ENCODE data around the gene GMEB1. TPM values are rescaled to one million over a fixed set of nuclear protein-coding genes. Genes with fewer than 3 reads are reported as not detected.

GMEB1 gene
- total and polyA plus RNA-seq, 2 experiments from 2014 or later = 6.9 to 8.2 TPM

DNA sequence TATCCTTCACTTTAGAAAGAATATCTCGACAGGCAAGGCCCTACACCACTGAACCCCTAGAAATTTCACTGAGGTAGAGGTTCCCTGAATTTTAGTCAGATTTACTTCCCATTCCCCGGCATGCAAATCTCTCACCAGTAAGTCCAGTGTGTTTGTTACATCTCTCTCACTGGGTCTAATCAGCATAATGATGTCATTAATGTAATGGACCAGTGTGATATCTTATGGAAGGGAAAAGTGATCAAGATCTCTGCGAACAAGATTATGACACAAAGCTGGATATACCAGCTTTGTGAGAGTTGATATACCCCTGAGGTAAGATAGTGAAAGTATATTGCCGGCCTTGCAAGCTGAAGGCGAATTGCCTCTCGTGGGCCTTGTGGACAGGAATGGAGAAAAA, 12.2 kb upstream of the GMEB1 start:
- Histone ChIP-seq H3K27me3 (replicated peaks; ENCODE audit: insufficient read depth) (no peaks in the 10 kb centered on the region), H3K4me2 (ENCODE audit: unreplicated experiment) (no peak overlapping the region), H3K9ac (no peak overlapping the region), H3K4me3 (no peak overlapping the region), H3F3A (ENCODE audit: insufficient read depth) (no peaks in the 10 kb centered on the region), H3K9me3 (ENCODE audit: low read depth) (no peaks in the 10 kb centered on the region), H3K9me2 (ENCODE audit: insufficient read depth) (no peaks in the 10 kb centered on the region), H2AFZ (no peak overlapping the region), H3K27ac (no peak overlapping the region), H3K4me1 (ENCODE audit: insufficient read depth) (no peaks in the 10 kb centered on the region), H4K20me1 (ENCODE audit: insufficient read depth) (no peaks in the 10 kb centered on the region), H3K79me2 (ENCODE audit: insufficient read depth) (no peaks in the 10 kb centered on the region), H3K36me3 (ENCODE audit: low read depth) (no peaks in the 10 kb centered on the region)
- TF ChIP-seq EZH2 (IDR thresholded peaks at IDR 0.05; ENCODE audit: insufficient read depth, poor library complexity, severe bottlenecking) = no peak
- no peak for TF ChIP-seq EZH2phosphoT487 (IDR thresholded peaks at IDR 0.05; ENCODE audit: insufficient read depth, low read depth)
- no peak for DNase-seq
- in situ Hi-C loops (cut with MboI) = no loop called here
- WGBS, 2 experiments (ENCODE audit: low coverage in 1 of 2, low lambda C conversion rate in 2 of 2, missing lambda C conversion rate in 2 of 2) = 83 to 86% methylated on average over 6 of the region's 6 CpGs

- no peaks in the 10 kb centered on the region for H3K9me2 ChIP-seq (ENCODE audit: insufficient read depth)
- H3K9me3 ChIP-seq (ENCODE audit: low read depth) = no peaks in the 10 kb centered on the region
- H3K4me3 ChIP-seq = no peak overlapping the region
- no peaks in the 10 kb centered on the region for H3K36me3 ChIP-seq (ENCODE audit: low read depth)
- no peak for DNase-seq
- no peak overlapping the region for H3K9ac ChIP-seq
- no peaks in the 10 kb centered on the region for H4K20me1 ChIP-seq (ENCODE audit: insufficient read depth)
- no peak for TF ChIP-seq EZH2phosphoT487 (IDR thresholded peaks at IDR 0.05; ENCODE audit: insufficient read depth, low read depth)
- no peak for TF ChIP-seq EZH2 (IDR thresholded peaks at IDR 0.05; ENCODE audit: insufficient read depth, poor library complexity, severe bottlenecking)
- no peaks in the 10 kb centered on the region for H3K27me3 ChIP-seq (replicated peaks; ENCODE audit: insufficient read depth)
- no peak overlapping the region for H3K4me2 ChIP-seq (ENCODE audit: unreplicated experiment)
- no peak overlapping the region for H3K27ac ChIP-seq
- peaks cover 5% of the 10 kb centered on the region; the same call in 1 of the 2 replicates for H3K79me2 ChIP-seq (ENCODE audit: insufficient read depth)
- peaks cover 7% of the 10 kb centered on the region for H3K4me1 ChIP-seq (ENCODE audit: insufficient read depth)
- in situ Hi-C loops (cut with MboI) = no loop called here
- WGBS, 2 experiments (ENCODE audit: low coverage in 1 of 2, low lambda C conversion rate in 2 of 2, missing lambda C conversion rate in 2 of 2) = 69 to 70% methylated on average over 7 of the region's 7 CpGs
- no peak overlapping the region for H2AFZ ChIP-seq
- no peaks in the 10 kb centered on the region for H3F3A ChIP-seq (ENCODE audit: insufficient read depth)
Measured at GRCh38 chr1:28663871-28664470, 4.6 kb upstream of the GMEB1 start.

- TF ChIP-seq EZH2 (IDR thresholded peaks at IDR 0.05; ENCODE audit: insufficient read depth, poor library complexity, severe bottlenecking) (no peak), EZH2phosphoT487 (IDR thresholded peaks at IDR 0.05; ENCODE audit: insufficient read depth, low read depth) (no peak)
- Histone ChIP-seq H3K4me2 (ENCODE audit: unreplicated experiment) (no peak overlapping the region), H3K4me1 (ENCODE audit: insufficient read depth) (peaks cover 7% of the 10 kb centered on the region), H3K27me3 (replicated peaks; ENCODE audit: insufficient read depth) (no peaks in the 10 kb centered on the region), H3K9me3 (ENCODE audit: low read depth) (no peaks in the 10 kb centered on the region), H3K9ac (no peak overlapping the region), H3F3A (ENCODE audit: insufficient read depth) (no peaks in the 10 kb centered on the region; the same call in 1 of the 2 replicates), H2AFZ (no peak overlapping the region), H3K36me3 (ENCODE audit: low read depth) (no peaks in the 10 kb centered on the region), H4K20me1 (ENCODE audit: insufficient read depth) (no peaks in the 10 kb centered on the region), H3K79me2 (ENCODE audit: insufficient read depth) (peaks cover 32% of the 10 kb centered on the region), H3K4me3 (no peak overlapping the region), H3K9me2 (ENCODE audit: insufficient read depth) (no peaks in the 10 kb centered on the region), H3K27ac (no peak overlapping the region)
- in situ Hi-C loops (cut with MboI) = no loop called here
- 94 to 99% methylated on average over 9 to 12 of the region's 12 CpGs for WGBS, 2 experiments (ENCODE audit: low coverage in 1 of 2, low lambda C conversion rate in 2 of 2, missing lambda C conversion rate in 2 of 2)
- no peak for DNase-seq
Measured at GRCh38 chr1:28666806-28667205, 1.8 kb upstream of the GMEB1 start.

- no peaks in the 10 kb centered on the region for H3K9me2 ChIP-seq (ENCODE audit: insufficient read depth)
- H3K9ac ChIP-seq = peak overlapping the region; percentile 98
- H2AFZ ChIP-seq = peak overlapping the region; percentile 74
- peak overlapping the region; percentile 95 for H3K27ac ChIP-seq
- H3K9me3 ChIP-seq (ENCODE audit: low read depth) = no peaks in the 10 kb centered on the region
- H3K4me3 ChIP-seq = peak overlapping the region; percentile 99
- no peaks in the 10 kb centered on the region for H3K27me3 ChIP-seq (replicated peaks; ENCODE audit: insufficient read depth)
- peaks cover 7% of the 10 kb centered on the region for H3K4me1 ChIP-seq (ENCODE audit: insufficient read depth)
- no peaks in the 10 kb centered on the region for H4K20me1 ChIP-seq (ENCODE audit: insufficient read depth)
- WGBS, 2 experiments (ENCODE audit: low coverage in 1 of 2, low lambda C conversion rate in 2 of 2, missing lambda C conversion rate in 2 of 2) = 2 to 3% methylated on average over 32 to 47 of the region's 63 CpGs
- peaks cover 55% of the 10 kb centered on the region for H3K79me2 ChIP-seq (ENCODE audit: insufficient read depth)
- TF ChIP-seq EZH2 (IDR thresholded peaks at IDR 0.05; ENCODE audit: insufficient read depth, poor library complexity, severe bottlenecking) = no peak
- no peak for TF ChIP-seq EZH2phosphoT487 (IDR thresholded peaks at IDR 0.05; ENCODE audit: insufficient read depth, low read depth)
- H3F3A ChIP-seq (ENCODE audit: insufficient read depth) = no peaks in the 10 kb centered on the region; the same call in 1 of the 2 replicates
- in situ Hi-C loops (cut with MboI) = no loop called here
- H3K4me2 ChIP-seq (ENCODE audit: unreplicated experiment) = peak overlapping the region; percentile 90
- DNase-seq = peak; percentile 84
- H3K36me3 ChIP-seq (ENCODE audit: low read depth) = no peaks in the 10 kb centered on the region
Measured at GRCh38 chr1:28668956-28669723, 556 bp downstream of the GMEB1 start.
